ENCODE results near the gene YIPF5.

The YIPF5 gene

GRCh38 chr5:144122081-144122480 is 48.4 kb downstream of the YIPF5 start:
- no peaks in the 10 kb centered on the region for H3K36me3 Mint-ChIP-seq
- H3K27ac Mint-ChIP-seq: no peak overlapping the region
- H3K4me3 Mint-ChIP-seq: no peak overlapping the region
- DNase-seq (ENCODE audit: low spot score in 2 of 2): no peak
- ATAC-seq: no peak
- no peaks in the 10 kb centered on the region for H3K4me1 Mint-ChIP-seq
- peaks cover 3% of the 10 kb centered on the region for H3K9me3 Mint-ChIP-seq

DNA sequence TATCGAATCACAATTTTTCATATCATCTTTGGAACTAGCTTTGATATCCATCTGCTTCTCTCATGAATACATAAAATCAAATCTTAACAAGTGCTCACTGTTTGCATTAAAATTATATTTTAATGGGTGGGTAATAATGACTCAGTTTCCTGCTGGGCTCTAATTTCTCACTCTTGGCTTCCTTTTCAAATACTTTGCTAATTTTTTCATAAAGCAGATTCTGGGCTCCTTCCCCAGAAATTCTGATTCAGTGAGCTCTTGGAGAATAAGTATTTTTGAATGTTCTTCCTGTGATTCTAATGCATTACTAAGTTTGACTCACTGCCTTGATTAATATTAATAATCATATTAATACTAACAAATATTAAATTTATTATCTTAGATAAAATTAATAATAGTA is 48.9 kb downstream of the YIPF5 start:
- Mint-ChIP-seq H3K4me3 (no peak overlapping the region), H3K36me3 (no peaks in the 10 kb centered on the region), H3K27ac (no peak overlapping the region), H3K4me1 (no peaks in the 10 kb centered on the region), H3K9me3 (peaks cover 3% of the 10 kb centered on the region)
- ATAC-seq (no peak), DNase-seq (ENCODE audit: low spot score in 2 of 2) (no peak)

GRCh38 chr5:144120661-144121180 is 49.7 kb downstream of the YIPF5 start:
- Mint-ChIP-seq H3K4me3 (no peak overlapping the region), H3K36me3 (no peaks in the 10 kb centered on the region), H3K4me1 (no peaks in the 10 kb centered on the region), H3K9me3 (peaks cover 3% of the 10 kb centered on the region), H3K27ac (no peak overlapping the region)
- no peak for ATAC-seq
- DNase-seq (ENCODE audit: low spot score in 2 of 2): no peak

- no peak overlapping the region for H3K27ac Mint-ChIP-seq
- H3K36me3 Mint-ChIP-seq: no peaks in the 10 kb centered on the region
- no peak for DNase-seq (ENCODE audit: low spot score in 2 of 2)
- H3K4me3 Mint-ChIP-seq: no peak overlapping the region
- no peak for ATAC-seq
- H3K9me3 Mint-ChIP-seq: peaks cover 3% of the 10 kb centered on the region
- H3K4me1 Mint-ChIP-seq: no peaks in the 10 kb centered on the region
Measured at GRCh38 chr5:144117412-144117811, 53.0 kb downstream of the YIPF5 start.

GRCh38 chr5:144114571-144114970 is 55.9 kb downstream of the YIPF5 start:
- Mint-ChIP-seq H3K27ac (no peak overlapping the region), H3K36me3 (no peaks in the 10 kb centered on the region), H3K4me3 (no peak overlapping the region), H3K4me1 (no peaks in the 10 kb centered on the region), H3K9me3 (no peaks in the 10 kb centered on the region)
- DNase-seq (ENCODE audit: low spot score in 2 of 2): no peak
- no peak for ATAC-seq
